GM18505 (cell line): ENCODE data around the gene KBTBD6.
"Not testable (repeated sequence)": the region's sequence is repeated elsewhere in the genome, so short reads cannot be mapped to it uniquely, and the experiment has no call there.

Source experiments
- ATAC-seq: cut with Tn5 transposase; IDR thresholded peaks from one replicate; pipeline ENCODE4 v1.9.1; 2021; ENCODE audit not compliant: unreplicated experiment
- POLR2A ChIP-seq: IDR thresholded peaks from 4 replicates; pipeline ENCODE4 v1.6.1; 2011; ENCODE audit warnings: borderline replicate concordance; ENCODE audit not compliant: insufficient read depth, insufficient read length; ENCODE audit errors: extremely low read depth

Gene KBTBD6

DNA sequence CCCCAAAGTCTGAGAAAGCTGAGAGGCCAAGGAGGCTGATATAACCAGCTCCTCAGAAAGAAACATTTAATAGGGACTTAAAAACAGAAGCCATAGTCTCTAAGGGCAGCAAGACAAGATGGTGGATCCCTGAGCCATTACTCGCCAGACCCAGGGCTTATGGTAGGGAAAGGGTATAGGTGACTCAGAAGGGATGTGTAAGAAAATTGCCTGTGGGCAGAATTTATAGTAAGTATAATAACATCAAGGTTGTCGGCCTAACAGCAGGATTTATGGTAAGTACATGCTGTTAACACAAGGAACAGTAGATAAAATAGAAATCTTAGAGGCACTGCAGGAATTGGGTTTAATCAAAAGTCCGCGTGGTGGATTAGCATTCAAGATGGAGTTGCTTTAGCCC, 14.7 kb downstream of the KBTBD6 start:
- no peak for ATAC-seq
- TF ChIP-seq POLR2A, result no peak

DNA sequence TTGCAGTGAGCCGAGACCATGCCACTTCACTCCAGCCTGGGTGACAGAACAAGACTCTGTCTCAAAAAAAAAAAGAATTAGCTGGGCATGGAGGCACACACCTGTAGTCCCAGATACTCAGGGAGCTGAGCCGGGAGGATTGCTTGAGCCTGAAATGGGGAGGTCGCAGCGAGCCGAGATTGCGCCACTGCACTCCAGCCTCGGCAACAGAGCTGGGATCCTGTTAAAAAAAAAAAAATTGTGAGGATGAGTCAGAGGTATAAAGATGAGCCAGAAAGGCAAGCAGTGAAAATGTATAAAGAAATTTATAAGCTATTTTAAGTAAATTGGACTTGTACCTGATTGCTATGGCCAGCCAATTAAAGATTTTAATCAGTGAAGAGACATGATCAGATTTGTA, 21.1 kb downstream of the KBTBD6 start:
- ATAC-seq, result no peak
- TF ChIP-seq POLR2A, result no peak

- no peak for TF ChIP-seq POLR2A
- ATAC-seq, result no peak
Observed at GRCh38 chr13:41107584-41108014, 25.0 kb downstream of the KBTBD6 start.

GRCh38 chr13:41107104-41107571, 25.5 kb downstream of the KBTBD6 start:
- TF ChIP-seq POLR2A, result no peak
- no peak for ATAC-seq

DNA sequence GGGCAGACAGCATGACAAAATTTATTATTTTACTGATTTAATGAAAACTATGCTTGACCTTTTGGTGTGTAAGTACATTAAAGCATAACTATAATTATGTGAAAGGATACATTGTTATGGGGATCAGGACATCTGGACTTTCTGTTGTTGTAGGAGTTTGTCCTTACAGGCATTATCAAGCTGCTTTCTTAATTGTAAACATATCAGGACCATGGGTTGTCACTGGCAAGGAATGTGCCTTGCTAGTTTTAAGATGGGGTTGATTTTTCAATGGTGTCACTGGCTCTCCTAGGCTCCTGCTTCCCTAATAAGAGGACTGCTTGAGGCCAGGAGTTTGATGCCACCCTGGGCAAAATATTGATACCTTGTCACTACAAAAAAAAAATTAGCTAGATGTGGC, 32.6 kb downstream of the KBTBD6 start:
- ATAC-seq, result no peak
- no peak for TF ChIP-seq POLR2A

DNA sequence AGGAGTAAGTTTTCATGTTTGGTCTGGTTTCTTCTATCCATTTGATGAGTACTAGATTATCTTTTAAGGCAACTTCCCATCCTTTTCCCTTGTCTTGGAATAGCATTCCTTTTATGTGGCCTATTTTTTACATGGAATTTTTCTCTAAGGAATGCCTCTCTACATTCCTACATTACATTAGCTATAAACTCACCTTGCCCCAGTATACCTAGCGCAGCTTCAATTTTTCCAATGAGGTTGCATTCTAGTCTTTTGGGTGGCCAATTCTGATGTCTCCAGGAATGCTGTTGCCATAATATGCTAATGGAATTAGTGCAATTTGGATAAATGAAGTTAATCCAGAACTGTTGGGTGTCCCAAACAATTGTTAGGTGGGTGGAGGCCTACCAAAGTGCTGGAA, 33.8 kb downstream of the KBTBD6 start:
- no peak for TF ChIP-seq POLR2A
- no peak for ATAC-seq

DNA sequence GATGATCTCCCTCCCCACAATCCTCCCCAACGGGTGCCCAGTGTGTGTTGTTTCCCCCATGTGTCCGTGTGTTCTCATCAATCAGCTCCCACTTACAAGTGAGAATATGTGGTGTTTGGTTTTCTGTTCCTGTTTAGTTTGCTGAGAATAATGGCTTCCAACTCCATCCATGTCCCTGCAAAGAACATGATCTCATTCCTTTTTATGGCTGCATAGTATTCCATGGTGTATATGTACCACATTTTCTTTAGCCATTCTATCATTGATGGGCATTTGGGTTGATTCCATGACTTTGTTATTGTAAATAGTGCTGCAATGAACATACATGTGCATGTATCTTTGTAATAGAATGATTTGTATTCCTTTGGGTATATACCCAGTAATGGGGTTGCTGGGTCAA, 36.9 kb downstream of the KBTBD6 start:
- ATAC-seq, result not testable (repeated sequence)

GRCh38 chr13:41085961-41086585, 46.5 kb downstream of the KBTBD6 start:
- no peak for TF ChIP-seq POLR2A
- no peak for ATAC-seq

- TF ChIP-seq POLR2A, result no peak
- no peak for ATAC-seq
Observed at GRCh38 chr13:41079725-41080124, 52.9 kb downstream of the KBTBD6 start.
